Activated CD4-positive, CD25-positive, alpha-beta regulatory T cell treated with anti-CD3 and anti-CD28 coated beads, Interleukin-2, amount 50 U/mL, for 72 hours (primary cell): ENCODE measurements around the gene ZFP36.
A peak's percentile ranks its signal among the peaks of the same experiment; 100 is the strongest.

Experiments used
- DNase-seq: peaks from one replicate; pipeline ENCODE4 v3.0.0; 2021

Gene ZFP36

GRCh38 chr19:39384839-39385568, 21.6 kb upstream of the ZFP36 start:
- no peak for DNase-seq

DNA sequence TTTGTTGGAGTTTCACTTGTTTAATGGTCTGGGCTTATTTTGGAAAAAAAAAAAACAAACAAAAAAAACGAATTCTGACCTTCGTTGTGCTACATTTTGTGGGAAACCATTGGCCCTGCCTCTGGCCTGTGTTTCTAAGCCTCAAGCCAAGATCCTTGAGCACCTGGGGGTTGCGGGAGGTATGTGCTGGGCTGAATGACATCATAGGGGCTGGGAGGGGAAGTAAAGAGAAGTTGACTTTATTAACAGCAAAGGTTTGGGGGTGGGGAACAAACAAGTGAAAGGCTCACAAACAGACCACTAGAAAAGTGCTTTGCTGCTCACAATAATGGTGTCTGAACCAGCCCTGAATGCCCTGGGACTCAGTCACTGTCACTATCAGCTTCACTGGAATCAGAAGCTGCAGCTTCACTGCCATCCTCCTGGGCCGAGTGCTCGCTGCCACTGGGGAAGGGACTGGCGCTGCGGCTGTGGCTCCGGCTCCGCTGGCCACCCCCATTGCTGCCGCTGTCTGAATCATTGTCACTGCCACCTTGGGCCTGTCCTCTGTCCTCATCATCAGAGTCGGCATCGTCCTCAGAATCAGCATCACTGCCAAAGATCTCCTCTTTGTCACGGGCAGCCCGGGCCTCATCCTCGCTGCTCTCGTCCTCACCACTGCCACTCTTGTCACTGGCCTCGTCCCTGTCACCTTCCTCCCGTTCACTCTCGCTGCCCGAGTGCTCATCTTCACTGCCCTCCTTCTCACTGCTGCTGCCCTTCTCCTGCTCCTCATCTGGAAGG, 20.8 kb upstream of the ZFP36 start:
- no peak for DNase-seq

DNA sequence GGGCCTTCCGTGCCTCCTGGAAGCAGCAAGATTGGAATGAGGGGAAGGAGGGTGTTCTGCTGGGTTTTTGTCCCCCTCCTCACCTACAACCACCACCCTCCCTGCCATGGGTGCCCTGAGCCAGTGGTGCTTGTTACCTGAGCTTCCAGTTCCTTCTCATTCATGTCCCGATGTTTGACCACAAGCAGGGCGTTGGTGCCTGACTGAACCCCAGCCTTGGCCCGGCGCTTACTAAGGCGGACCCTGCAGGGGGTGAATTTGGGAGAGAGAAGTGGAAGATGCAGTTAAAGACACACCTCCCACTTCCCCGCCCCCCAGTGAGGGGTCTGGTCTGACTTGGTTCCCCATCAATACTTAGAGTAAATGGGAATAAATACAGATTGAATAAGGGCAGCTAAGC, 20.1 kb upstream of the ZFP36 start:
- DNase-seq = no peak

DNA sequence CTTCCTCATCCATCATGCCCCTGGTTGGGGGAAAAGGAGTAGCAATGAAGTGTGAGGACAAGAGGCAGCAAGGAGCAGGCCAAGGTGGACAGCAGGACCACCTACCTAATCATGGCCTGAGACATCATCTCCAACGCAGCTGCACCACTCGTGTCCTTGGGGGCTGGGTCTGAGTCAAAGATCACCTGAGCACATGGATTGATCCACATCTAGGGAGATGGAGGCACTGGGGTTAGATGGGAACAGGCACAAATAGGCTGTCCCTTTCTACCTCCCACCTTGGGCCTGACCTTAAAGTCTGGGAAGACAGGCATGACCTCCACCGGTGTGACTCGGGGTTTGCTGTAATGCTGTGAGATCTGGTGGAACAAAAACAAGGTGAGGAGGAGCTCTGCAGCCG, 18.0 kb upstream of the ZFP36 start:
- no peak for DNase-seq

- DNase-seq = no peak
Observed at GRCh38 chr19:39389631-39390414, 16.8 kb upstream of the ZFP36 start.

GRCh38 chr19:39390451-39390750, 16.2 kb upstream of the ZFP36 start:
- DNase-seq = no peak

- peak; percentile 91 for DNase-seq
Observed at GRCh38 chr19:39390751-39391437, 15.8 kb upstream of the ZFP36 start, which contains the start of the genes MED29 and PAF1. MED29 (plus strand) TSS chr19:39391378; CDS start chr19:39391423, 45 bp downstream. PAF1 (minus strand) TSS chr19:39391106; CDS start chr19:39390864, 242 bp downstream.

DNA sequence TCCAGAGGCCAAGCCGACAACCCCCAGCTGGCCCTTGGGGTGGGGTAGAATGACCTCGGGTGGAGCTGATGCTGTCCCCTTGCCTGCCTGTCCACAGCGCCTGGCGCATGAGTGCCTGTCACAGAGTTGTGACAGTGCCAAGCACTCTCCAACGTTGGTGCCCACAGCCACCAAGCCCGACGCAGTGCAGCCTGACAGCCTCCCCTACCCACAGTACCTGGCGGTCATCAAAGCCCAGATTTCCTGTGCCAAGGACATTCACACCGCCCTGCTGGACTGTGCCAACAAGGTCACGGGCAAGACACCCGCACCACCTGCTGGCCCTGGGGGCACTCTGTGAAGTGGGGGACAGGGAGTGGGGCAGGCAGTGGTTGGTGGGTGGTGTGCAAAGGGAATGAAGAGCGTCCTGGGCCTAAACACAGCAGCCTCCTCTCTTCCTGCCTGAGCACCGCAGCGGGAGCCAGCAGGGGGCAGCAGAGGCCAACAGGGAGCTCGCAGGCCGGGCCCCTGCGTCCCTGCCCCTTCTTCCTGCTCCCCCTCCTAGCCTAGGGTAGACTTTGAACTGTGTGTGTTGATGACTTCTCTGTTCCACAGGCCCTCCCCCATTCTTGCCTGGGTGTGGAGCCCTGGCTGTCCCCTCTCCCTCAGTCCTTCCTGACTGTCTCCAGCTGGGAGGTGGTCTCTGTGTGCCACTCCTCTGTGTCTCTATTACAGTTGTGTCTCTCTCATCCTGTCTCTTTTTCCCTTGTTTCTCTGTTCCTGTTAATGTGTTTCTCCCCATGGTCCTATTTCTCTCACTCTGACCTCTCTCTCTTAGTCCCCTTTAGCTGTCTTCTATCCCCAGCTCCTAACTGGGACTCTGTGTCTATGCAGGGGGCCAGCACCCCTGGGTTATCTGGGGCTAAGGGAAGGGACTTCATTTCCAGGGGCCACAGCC, 9.0 kb upstream of the ZFP36 start:
- DNase-seq = peak; percentile 95

DNA sequence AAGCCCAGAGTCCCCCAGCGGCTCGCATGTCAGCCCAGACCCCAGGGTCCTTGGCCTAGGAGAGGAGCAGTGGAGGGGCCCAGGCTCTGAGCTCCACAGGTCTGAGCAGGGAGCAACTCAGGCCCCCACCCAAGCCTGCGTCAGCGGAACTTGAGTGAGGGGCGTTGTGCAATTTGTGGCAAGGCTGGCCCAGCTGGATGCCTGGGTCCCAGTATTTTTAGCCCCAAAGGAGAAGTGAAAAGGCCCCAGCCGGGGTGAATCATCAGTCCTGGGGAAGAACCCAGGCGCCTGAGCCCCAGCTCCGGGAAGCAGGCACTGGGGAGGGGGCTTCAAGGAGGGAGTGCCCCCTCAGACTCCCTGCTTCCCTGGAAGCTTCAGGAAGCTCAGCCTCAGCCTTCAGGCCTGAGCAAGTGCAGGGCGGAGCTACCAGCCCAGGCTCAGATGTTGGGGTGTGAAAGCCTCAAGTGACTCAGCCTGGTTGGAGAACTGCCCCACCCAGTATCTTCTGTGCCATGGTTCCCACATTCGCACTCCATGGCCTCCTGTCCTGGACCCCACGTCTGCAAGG, 8.3 kb upstream of the ZFP36 start:
- no peak for DNase-seq

GRCh38 chr19:39399668-39400050, 7.0 kb upstream of the ZFP36 start:
- no peak for DNase-seq

DNA sequence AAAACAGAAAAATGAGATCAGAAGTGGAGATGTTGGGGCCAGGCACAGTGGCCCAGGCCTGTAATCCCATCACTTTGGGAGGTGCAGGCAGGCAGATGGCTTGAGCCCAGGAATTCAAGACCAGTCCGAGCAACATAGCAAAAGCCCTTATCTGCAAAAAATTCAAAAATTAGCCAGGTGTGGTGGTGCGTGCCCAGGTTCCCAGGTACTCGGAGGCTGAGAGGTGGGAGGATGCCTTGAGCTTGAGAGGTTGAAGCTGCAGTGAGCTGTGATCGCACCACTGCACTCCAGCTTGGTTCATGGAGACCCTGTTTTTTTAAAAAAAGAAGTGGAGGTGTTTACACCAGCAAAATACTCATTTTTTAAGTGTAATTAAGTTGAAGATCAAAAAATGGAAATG, 6.6 kb upstream of the ZFP36 start:
- no peak for DNase-seq

GRCh38 chr19:39401070-39401548, 5.5 kb upstream of the ZFP36 start:
- DNase-seq = no peak

DNA sequence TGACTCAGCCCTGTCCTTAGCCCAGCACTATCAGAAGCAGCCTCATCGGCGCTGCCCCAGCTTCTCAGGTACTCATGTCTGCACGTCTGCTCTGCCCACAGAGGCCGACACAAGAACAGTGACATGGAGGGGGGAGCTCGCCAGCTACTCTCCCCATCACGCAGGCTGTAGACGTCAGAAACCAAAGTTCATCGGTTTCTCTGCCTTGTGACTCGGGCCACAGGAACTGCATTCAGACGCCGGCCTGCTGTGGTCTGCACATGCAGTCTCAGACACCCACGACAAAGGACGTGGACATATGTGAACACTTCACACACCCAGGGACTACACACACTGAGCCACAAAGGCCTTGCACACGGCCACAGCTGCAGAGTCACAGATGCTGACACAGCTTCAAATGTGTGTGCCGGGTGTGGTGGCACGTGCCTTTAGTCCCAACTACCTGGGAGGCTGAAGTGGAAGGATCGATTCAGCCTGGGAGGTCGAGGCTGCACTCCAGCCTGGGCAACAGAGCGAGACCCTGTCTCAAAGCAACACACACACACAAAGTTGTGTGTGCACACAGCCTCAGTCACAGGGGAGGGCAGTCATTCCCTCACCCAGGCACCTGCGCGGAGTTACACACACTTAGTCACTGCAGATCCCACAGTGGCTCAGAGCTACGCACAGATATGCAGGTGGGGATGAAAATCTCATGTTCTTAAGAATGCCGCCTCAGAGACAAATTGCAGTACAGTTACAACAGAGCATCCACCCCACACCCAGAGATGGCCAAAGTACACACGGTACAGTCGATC, 4.9 kb upstream of the ZFP36 start:
- peak; percentile 80 for DNase-seq

- peak; percentile 79 for DNase-seq
Observed at GRCh38 chr19:39402346-39403300, 4.0 kb upstream of the ZFP36 start.

DNA sequence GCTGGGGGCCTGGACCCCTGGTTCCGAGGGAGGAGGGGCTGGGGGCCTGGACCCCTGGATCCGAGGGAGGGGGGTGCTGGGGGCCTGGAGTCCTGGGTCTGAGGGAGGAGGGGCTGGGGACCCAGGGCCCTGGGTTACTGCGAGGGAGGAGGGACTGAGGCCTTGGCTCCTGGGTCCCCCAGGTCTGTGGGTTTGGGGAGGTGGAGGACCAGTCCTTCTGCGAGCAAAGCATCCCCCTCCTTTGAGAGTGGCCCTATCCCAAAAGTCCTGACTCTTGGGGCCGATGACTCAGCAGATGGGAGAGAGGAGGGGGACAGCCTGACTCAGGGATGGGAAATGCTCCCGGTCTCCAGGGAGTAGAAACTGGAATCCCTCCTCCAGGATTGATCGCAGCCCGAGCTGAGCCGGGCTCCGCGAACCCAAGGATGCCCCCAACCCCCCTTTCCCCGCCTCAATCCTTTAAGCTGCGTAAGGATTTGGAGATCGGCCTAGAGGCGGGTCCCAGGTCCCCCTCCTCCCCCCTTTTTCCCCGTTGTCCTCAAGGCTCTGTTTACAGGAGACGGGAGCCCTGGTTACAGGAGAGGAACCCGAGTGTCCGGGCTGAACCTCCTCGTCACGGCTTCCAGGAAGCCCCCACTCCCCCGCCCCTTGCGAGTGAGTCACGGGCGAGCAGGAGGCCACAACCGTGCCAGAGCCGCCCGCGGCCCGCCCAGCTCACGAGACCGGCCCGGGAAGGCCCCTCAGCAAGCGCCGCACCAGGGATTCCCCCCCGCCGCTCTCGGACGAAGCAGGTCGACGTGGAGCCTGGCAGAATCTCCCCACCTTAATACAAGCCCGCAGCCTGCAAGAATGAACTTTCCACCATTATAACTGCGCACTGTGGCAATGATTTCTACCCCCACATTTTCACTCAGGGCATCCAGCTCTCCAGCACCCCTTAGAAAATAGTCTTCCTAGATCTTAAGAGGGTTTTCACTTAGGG, 3.0 kb upstream of the ZFP36 start:
- peak; percentile 98 for DNase-seq

GRCh38 chr19:39405261-39405957, 1.2 kb upstream of the ZFP36 start:
- DNase-seq = no peak

GRCh38 chr19:39405958-39406655, 540 bp upstream of the ZFP36 start:
- DNase-seq = peak; percentile 80
